Mesothelial cell of epicardium (in vitro differentiated cells): ENCODE measurements around the gene CELF2. TPM values are rescaled to one million over a fixed set of nuclear protein-coding genes. Genes with fewer than 3 reads are reported as not detected.

Experiments
- DNase-seq, 2 experiments: peaks; one replicate each; pipeline ENCODE4 v3.0.0; 2021; ENCODE audit warnings: low spot score in 2 of 2; ENCODE audit not compliant: unreplicated experiment in 2 of 2
- H3K27ac Mint-ChIP-seq: 2 replicates; pipeline ENCODE4 v1.8.0; 2021; ENCODE audit warnings: mixed read lengths
- H3K27me3 Mint-ChIP-seq: 2 replicates; pipeline ENCODE4 v1.8.0; 2021; ENCODE audit warnings: low read depth, mixed read lengths
- H3K36me3 Mint-ChIP-seq: 2 replicates; pipeline ENCODE4 v1.8.0; 2021; ENCODE audit warnings: mixed read lengths
- H3K4me1 Mint-ChIP-seq: 2 replicates; pipeline ENCODE4 v1.8.0; 2021; ENCODE audit warnings: mixed read lengths
- H3K4me3 Mint-ChIP-seq: 2 replicates; pipeline ENCODE4 v1.8.0; 2021; ENCODE audit warnings: mild to moderate bottlenecking, moderate library complexity, mixed read lengths
- H3K9me3 Mint-ChIP-seq: 2 replicates; pipeline ENCODE4 v1.8.0; 2021; ENCODE audit warnings: mixed read lengths
- CTCF ChIP-seq: fragments of 200-600 bp; sonication (generic); IDR thresholded peaks from one replicate; pipeline ENCODE4 v1.5.0; 2021; ENCODE audit warnings: antibody characterized with exemption; ENCODE audit not compliant: unreplicated experiment
- total RNA-seq: library from RNA; stranded (reverse); gene quantifications from 3 replicates; pipeline ENCODE4 v1.2.1, GENCODE V29; 2021

CELF2 gene
- total RNA-seq, 1 donor from 2014 or later: 24.0 TPM

GRCh38 chr10:11245095-11245479 is 227.4 kb downstream of the CELF2 start:
- Mint-ChIP-seq H3K36me3 (no peaks in the 10 kb centered on the region), H3K9me3 (no peaks in the 10 kb centered on the region), H3K27me3 (peaks cover 37% of the 10 kb centered on the region), H3K27ac (no peak overlapping the region), H3K4me1 (peaks cover 6% of the 10 kb centered on the region), H3K4me3 (no peak overlapping the region)
- TF ChIP-seq CTCF: no peak
- no peak for DNase-seq

- H3K4me1 Mint-ChIP-seq: peaks cover 6% of the 10 kb centered on the region
- no peaks in the 10 kb centered on the region for H3K36me3 Mint-ChIP-seq
- no peak for TF ChIP-seq CTCF
- no peak for DNase-seq
- no peak overlapping the region for H3K4me3 Mint-ChIP-seq
- no peak overlapping the region for H3K27ac Mint-ChIP-seq
- peaks cover 39% of the 10 kb centered on the region for H3K27me3 Mint-ChIP-seq
- no peaks in the 10 kb centered on the region for H3K9me3 Mint-ChIP-seq
Observed at GRCh38 chr10:11245510-11245909, 227.8 kb downstream of the CELF2 start.

- H3K36me3 Mint-ChIP-seq: no peaks in the 10 kb centered on the region
- H3K4me1 Mint-ChIP-seq: peaks cover 6% of the 10 kb centered on the region
- TF ChIP-seq CTCF: no peak
- DNase-seq: no peak
- no peak overlapping the region for H3K4me3 Mint-ChIP-seq
- H3K9me3 Mint-ChIP-seq: no peaks in the 10 kb centered on the region
- no peak overlapping the region for H3K27ac Mint-ChIP-seq
- H3K27me3 Mint-ChIP-seq: peaks cover 39% of the 10 kb centered on the region
Observed at GRCh38 chr10:11245981-11246590, 228.4 kb downstream of the CELF2 start.

GRCh38 chr10:11246752-11247467 is 229.2 kb downstream of the CELF2 start:
- Mint-ChIP-seq H3K9me3 (no peaks in the 10 kb centered on the region), H3K4me3 (no peak overlapping the region), H3K27ac (no peak overlapping the region), H3K4me1 (peaks cover 6% of the 10 kb centered on the region), H3K36me3 (no peaks in the 10 kb centered on the region), H3K27me3 (peaks cover 37% of the 10 kb centered on the region)
- no peak for TF ChIP-seq CTCF
- no peak for DNase-seq

- Mint-ChIP-seq H3K9me3 (no peaks in the 10 kb centered on the region), H3K4me1 (peaks cover 6% of the 10 kb centered on the region), H3K36me3 (no peaks in the 10 kb centered on the region), H3K4me3 (no peak overlapping the region), H3K27me3 (peaks cover 28% of the 10 kb centered on the region), H3K27ac (no peak overlapping the region)
- TF ChIP-seq CTCF: no peak
- no peak for DNase-seq
Observed at GRCh38 chr10:11249152-11249807, 231.6 kb downstream of the CELF2 start.
